ENCODE measurements around the gene IMMP2L.
"Not testable (repeated sequence)": the region's sequence is repeated elsewhere in the genome, so short reads cannot be mapped to it uniquely, and the experiment has no call there.

Gene IMMP2L

GRCh38 chr7:111561904-111562732 lies at the start of gene IMMP2L:
TSS of gene IMMP2L (minus strand) at chr7:111562492.
- peak; percentile 80 to 90 (median 87) for DNase-seq (ENCODE audit: low read depth in 2 of 3, low spot score in 1 of 3)

DNA sequence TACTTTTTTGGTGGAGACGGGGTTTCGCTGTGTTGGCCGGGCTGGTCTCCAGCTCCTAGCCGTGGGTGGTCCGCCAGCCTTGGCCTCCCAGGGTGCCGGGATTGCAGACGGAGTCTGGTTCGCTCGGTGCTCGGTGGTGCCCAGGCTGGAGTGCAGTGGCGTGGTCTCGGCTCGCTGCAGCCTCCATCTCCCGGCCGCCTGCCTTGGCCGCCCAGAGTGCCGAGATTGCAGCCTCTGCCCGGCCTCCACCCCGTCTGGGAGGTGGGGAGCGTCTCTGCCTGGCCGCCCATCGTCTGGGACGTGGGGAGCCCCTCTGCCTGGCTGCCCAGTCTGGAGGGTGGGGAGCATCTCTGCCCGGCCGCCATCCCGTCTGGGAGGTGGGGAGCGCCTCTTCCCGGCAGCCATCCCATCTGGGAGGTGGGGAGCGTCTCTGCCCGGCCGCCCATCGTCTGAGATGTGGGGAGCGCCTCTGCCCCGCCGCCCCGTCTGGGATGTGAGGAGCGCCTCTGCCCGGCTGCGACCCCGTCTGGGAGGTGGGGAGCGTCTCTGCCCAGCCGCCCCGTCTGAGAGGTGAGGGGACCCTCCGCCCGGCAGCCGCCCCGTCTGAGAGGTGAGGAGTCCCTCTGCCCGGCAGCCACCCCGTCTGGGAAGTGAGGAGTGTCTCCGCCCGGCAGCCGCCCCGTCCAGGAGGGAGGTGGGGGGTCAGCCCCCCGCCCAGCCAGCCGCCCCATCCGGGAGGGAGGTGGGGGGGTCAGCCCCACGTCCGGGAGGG lies 47.4 kb upstream of the IMMP2L start:
- not testable (repeated sequence) for DNase-seq (ENCODE audit: low read depth in 2 of 3, low spot score in 1 of 3)

DNA sequence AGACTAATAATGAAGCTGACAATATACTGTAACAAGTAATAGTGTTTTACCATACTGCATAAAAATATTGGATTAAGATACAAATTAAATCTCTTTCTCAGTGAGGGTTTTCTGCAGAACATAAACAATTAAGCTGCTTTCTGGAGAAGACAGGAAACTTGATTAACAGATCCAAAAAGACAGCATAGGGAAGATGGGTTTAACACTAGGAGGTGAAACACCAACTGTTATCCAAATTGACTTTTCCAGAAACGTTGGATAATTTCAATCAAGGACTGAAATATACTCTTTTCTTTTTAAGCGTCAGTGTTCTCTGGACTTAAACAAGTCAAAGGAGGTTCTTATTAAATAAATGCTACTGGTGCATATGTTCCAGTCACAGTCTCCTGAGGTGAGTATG lies 45.3 kb upstream of the IMMP2L start:
- no peak for DNase-seq (ENCODE audit: low read depth in 2 of 3, low spot score in 1 of 3)

DNA sequence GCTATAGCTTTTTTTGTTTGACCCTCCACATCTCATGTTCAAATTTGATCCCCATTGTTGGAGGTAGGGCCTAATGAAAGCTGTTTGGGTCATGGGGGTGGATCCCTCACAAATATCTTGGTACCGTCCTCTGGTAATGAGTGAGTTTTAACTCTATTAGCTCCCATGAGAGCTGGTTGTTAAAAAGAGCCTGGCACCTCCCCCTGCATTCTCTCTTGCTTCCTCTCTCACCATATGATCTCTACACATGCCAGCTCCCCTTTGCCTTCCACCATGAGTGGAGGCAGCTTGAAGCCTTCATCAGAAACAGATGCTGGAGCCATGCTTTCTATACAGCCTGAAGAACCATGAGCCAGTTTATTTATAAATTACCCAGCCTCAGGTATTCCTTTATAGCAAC lies 43.0 kb upstream of the IMMP2L start:
- no peak for DNase-seq (ENCODE audit: low read depth in 2 of 3, low spot score in 1 of 3)

DNA sequence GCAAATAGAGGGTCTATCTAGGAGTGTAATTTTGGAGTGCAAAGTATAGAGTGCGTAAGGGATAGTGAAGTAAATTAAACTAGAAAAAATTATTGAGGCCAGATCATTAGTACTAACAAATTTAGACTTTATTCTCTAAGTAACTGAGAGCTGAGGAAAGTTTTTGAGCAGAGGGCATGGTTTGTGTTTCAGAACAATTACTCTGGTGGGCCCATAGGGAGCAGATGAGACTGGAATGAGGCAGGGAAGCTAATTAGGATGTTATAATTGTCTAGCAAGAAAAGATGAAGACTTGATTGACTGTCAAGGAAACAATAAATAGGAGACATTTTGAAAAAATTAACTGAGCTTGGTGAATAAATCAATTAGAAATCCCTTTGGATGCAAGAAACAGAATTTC lies 37.8 kb upstream of the IMMP2L start:
- DNase-seq (ENCODE audit: low read depth in 2 of 3, low spot score in 1 of 3) = no peak

DNA sequence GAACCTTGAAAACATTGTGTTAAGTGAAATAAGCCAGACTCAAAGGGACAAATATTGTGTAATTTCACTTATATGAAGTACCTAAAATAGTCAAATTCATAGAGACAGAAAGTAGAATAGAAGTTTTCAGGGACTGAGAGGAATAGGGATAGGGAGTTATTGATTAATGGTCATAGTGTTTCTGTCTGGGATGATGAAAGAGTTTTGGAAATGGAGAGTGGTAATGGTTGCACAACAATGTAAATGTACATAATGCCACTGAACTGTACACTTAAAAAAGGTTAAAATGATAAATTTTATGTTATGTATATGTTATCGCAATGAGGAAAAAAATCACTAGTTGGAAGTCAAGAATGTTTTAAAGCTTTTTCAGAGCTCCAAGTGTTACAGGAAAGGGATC lies 33.5 kb upstream of the IMMP2L start:
- no peak for DNase-seq (ENCODE audit: low read depth in 2 of 3, low spot score in 1 of 3)

GRCh38 chr7:111594602-111595001 lies 32.3 kb upstream of the IMMP2L start:
- no peak for DNase-seq (ENCODE audit: low read depth in 2 of 3, low spot score in 1 of 3)

- DNase-seq (ENCODE audit: low read depth in 2 of 3, low spot score in 1 of 3) = no peak
Measured at GRCh38 chr7:111593343-111593742, 31.1 kb upstream of the IMMP2L start.

- DNase-seq (ENCODE audit: low read depth in 2 of 3, low spot score in 1 of 3) = no peak
Measured at GRCh38 chr7:111588065-111588433, 25.8 kb upstream of the IMMP2L start.

GRCh38 chr7:111587410-111588064 lies 25.2 kb upstream of the IMMP2L start:
- DNase-seq (ENCODE audit: low read depth in 2 of 3, low spot score in 1 of 3) = no peak

DNA sequence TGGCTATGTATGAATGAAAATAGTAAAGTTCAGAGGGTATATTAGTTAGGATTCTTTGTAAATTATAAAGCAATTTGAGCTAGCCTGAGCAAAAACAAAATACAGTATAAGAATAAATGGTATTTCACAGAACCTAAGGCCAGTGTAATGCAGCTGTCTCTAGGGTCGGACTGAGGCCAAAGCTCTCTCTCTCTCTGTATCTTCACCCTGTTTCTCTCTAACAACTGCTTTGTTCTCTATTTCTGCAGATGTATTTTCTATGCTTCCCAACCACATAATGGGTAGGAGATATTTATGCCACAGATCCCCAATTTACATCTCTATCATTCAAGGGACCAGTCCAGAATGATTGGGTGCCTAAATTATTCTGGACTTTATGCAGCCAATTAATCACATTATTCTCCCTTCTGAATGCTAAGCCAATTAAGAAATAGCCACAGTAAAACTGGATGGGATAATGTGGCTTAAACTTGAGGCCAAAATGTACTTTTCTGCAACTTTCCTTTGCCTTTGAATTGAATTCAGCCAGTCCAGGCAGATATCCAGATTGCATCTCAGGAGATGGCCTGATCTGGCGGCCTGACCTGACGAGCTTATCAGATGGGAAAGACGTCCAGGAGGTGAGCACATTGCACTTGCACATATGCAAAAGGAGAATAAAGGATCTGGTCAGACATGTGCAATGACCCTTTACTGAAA lies 24.6 kb upstream of the IMMP2L start:
- DNase-seq (ENCODE audit: low read depth in 2 of 3, low spot score in 1 of 3) = no peak

DNA sequence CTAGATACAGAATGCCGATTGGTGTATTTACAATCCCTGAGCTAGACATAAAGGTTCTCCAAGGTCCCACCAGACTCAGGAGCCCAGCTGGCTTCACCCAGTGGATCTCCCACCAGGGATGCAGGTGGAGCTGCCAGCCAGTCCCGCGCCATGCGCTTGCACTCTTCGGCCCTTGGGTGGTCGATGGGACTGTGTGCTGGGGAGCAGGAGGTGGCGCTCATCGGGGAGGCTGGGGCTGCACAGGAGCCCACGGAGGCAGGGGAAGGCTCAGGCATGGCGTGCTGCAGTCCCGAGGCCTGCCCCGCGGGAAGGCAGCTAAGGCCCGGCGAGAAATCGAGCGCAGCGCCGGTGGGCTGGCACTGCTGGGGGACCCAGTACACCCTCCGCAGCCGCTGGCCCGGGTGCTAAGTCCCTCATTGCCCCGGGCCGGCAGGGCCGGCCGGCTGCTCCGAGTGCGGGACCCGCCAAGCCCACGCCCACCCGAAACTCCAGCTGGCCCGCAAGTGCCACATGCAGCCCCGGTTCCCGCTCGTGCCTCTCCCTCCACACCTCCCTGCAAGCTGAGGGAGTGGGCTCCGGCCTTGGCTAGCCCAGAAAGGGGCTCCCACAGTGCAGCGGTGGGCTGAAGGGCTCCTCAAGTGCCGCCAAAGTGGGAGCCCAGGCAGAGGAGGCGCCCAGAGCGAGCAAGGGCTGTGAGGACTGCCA lies 19.6 kb upstream of the IMMP2L start:
- DNase-seq (ENCODE audit: low read depth in 2 of 3, low spot score in 1 of 3) = not testable (repeated sequence)

- not testable (repeated sequence) for DNase-seq (ENCODE audit: low read depth in 2 of 3, low spot score in 1 of 3)
Measured at GRCh38 chr7:111581207-111581606, 18.9 kb upstream of the IMMP2L start.

- no peak for DNase-seq (ENCODE audit: low read depth in 2 of 3, low spot score in 1 of 3)
Measured at GRCh38 chr7:111578754-111579153, 16.5 kb upstream of the IMMP2L start.

DNA sequence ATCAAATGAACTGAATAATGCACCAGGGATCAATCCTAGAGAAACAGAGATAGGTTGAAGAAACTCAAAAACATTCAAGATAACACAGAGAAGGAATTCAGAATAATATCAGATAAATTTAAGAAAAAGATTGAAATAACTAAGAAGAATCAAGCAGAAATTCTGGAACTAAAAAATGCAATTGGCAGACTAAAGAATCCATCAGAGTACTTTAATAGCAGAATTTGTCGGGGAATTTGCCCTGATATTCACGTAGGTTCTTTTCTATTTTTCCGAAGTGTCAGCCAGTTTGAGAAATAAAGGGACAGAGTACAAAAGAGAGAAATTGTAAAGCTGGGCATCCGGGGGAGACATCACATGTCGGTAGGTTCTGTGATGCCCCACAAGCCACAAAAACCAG lies 9.4 kb upstream of the IMMP2L start:
- DNase-seq (ENCODE audit: low read depth in 2 of 3, low spot score in 1 of 3) = no peak

GRCh38 chr7:111568870-111569462 lies 6.7 kb upstream of the IMMP2L start:
- no peak for DNase-seq (ENCODE audit: low read depth in 2 of 3, low spot score in 1 of 3)

DNA sequence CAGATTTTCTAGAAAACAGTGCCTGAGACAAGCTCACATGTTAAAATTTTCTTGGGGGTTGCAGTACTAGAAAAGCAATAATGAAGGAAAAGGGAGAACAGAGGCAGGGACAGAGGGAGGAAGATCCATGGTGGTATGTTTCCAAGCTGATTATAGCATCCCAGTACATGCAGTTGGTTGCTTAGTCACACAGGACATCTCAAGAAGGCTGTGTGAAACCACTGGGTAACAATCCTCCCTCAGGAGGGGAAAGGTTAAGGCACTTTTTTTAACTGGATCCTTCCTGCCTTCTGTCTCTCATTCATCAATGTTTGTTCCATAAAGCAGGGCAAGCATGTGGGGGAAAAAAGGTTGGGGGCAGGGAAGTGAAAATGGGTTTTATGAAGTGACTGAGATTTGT lies 6.1 kb upstream of the IMMP2L start:
- DNase-seq (ENCODE audit: low read depth in 2 of 3, low spot score in 1 of 3) = no peak

DNA sequence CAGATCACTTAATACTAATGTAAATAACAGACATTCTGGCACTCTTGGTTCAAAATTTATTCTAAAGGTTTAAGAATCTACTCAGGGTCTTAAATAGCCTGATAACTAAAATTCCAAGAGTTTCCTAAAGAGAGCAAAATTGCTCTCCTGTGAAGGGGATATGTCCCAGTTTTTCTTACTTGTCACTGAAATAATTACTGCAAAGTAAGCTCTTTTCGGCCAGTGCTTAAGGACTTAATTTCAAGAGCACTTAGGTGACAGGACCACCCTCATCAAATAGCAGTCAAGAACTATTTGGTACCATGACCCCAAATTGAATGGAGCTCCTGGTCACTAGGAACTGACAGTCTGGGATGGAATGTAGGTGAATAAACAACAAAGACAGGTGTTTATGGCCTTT lies 1.8 kb upstream of the IMMP2L start:
- DNase-seq (ENCODE audit: low read depth in 2 of 3, low spot score in 1 of 3) = no peak

DNA sequence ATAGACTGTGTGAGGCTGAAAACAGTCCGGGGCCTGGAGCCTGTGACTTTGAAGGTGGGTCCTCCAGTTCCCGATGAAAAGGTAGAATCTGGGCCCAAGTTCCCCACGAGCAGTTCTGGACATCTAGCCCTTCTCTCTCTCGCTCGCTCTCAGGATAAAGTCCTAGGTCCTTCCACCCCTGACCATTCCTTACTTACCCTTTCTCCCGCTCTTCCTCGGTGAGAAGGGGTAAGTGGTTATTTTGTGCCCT lies 713 bp downstream of the IMMP2L start:
- DNase-seq (ENCODE audit: low read depth in 2 of 3, low spot score in 1 of 3) = no peak

DNA sequence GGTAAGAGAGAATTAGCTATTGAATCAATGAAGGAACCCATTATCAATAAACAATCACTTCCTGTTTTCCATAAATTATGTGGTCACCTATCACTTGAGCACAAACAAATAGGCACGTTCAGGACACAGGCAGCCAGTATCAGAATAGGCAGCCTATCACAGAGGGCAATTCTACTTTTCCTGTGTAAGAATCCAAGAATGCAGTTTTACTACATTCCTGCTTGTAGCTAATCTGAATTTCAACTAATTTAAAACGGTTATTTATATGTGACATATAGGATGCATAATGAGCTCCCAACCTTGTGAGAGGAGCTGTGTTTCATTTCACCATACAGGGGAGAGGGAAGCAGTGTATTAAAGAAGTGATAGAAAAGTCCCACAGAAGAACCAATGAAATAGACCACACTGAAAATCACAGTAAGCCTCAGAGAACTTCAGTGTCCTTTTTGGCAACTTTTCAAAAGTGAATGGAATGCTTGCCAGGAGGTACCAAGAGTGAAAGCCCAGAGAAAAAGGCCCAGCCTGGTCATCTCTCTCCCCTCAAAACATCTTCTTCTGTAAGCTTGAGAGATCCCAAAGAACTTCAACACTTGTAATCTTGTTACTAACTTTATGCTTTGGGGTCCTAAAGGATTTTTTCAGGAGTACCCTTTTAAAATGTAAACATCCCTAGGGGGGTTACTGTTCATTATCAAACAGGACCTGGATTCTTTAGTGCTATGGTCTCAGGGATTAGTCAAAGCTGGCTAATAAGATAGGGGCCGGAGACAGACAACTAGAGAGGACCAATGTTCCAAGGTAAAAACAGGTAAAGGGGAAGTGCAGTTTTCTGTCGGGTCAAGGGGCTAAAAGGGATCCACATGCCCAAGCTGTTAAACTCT lies 1.3 kb downstream of the IMMP2L start:
- DNase-seq (ENCODE audit: low read depth in 2 of 3, low spot score in 1 of 3) = no peak
